HG03565 (cell line): ENCODE measurements around the gene NPIPA3.
"Not testable (repeated sequence)": the region's sequence is repeated elsewhere in the genome, so short reads cannot be mapped to it uniquely, and the experiment has no call there.

Source experiments
- ATAC-seq: cut with Tn5 transposase; IDR thresholded peaks from one replicate; pipeline ENCODE4 v1.9.1; 2021; ENCODE audit warnings: mild to moderate bottlenecking, moderate library complexity; ENCODE audit not compliant: unreplicated experiment

Gene NPIPA3

GRCh38 chr16:14703156-14704011 is at the start of gene NPIPA3:
TSS of gene NPIPA3 (plus strand) at chr16:14703411. CDS start at chr16:14708944, 5,533 bp downstream.
- peak; percentile 94 for ATAC-seq

- ATAC-seq, result no peak
These were observed 45.1 kb upstream of the NPIPA3 start for GRCh38 chr16:14658063-14658462.

DNA sequence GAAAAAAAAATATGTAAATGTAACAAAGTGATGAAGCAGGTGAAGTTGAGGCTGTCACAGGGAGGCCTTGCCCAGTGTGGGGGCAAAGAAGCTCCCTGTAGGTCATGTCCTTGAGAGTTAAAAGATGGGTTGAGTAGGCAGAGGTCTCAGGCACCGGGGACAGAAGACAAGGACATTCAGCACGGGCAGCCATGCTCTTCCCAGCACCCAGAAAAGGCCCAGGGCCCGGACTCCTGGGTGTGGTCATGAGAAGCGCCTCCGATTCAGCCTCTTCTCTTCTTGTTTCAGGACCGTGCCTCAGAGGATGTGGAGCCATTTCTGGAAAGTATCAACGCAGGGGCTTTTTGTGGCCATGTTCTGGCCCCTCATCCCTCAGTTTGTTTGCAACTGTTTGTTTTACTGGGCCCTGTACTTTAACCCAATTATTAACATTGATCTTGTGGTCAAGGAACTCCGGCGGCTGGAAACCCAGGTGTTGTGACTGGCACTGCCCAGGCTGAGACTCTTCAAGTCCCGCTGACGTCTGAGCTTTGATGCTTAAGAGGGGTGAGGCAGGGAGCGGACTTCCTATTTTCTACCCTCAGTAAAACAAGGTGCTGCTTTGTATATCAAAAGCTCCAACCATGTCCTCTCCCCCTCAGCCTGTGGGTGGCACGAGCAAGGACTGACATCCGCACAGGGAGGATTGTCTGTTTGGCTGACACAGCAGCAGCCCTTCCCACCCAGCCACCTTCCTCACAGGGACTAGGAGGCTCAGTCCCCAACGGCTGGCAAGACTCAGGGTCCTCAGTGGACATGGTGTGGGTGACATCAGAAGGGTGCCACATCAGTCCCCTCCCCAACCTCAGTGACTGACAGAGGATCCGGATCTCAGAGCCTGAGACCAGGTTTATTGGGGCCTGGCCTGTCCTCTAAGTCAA is 35.6 kb upstream of the NPIPA3 start:
- ATAC-seq, result no peak

DNA sequence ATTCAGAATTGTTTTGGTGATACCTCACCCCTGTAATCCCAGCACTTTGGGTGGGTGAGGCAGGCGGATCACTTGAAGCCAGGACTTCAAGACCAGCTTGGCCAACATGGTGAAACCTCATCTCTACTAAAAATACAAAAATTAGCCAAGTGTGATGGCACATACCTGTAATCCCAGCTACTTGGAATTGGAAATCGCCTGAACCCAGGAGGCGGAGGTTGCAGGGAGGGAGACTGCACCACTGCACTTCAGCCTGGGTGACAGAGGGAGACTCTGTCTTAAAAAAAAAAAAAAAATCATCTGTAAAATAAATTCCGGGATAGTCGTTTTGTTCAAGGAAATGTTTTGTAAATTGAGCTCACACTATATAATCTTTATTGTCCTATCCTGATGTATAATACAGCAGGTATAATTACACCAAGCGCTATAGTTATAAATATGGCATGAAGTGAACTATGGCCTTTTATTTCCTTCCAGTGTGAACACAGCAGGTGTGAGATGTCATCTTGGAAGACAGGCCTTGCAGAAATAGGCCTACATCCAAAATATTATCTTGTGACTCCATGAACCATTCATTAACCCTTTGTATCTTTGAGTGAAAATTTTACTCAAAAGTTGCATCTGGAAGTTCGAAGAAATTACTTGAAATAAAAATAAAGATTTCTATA is 34.5 kb upstream of the NPIPA3 start:
- ATAC-seq, result no peak

DNA sequence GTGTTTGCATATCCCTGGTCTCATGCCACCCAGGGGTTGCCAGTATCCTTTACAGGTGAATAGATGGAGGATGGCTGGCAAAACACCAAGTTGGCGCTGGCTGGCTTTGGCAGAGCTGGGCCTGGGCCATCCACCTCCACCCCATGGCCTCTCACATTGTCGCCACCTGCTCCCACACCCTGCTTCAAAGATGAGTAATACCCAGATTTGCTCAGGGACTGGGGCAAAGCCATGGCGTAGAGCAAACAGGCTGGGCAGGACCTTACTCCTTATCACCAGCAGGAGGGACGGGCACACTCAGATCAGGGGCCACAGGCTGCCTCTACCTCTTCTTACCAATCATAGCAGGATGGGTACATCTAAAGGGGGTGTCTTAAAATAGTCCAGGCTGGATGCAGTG is 33.4 kb upstream of the NPIPA3 start:
- no peak for ATAC-seq

- ATAC-seq, result no peak
These were observed 30.7 kb upstream of the NPIPA3 start for GRCh38 chr16:14672403-14672971.

DNA sequence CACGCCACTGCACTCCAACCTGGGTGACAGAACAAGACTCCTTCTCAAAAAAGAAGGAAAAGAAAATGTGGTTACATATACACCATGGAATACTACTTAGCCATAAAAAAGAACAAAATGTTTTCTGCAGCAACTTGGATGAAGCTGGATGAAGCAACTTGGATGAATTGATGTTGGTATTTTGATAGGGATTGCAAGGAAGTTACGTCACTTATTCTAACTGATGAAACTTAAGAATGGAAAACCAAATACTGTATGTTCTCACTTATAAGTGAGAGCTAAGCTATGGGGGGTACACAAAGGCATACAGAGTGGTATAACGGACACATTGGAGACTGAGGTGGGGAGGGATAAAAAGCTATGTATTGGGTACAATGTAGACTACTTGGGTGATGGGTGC is 26.6 kb upstream of the NPIPA3 start:
- no peak for ATAC-seq

GRCh38 chr16:14677627-14678026 is 25.6 kb upstream of the NPIPA3 start:
- no peak for ATAC-seq

DNA sequence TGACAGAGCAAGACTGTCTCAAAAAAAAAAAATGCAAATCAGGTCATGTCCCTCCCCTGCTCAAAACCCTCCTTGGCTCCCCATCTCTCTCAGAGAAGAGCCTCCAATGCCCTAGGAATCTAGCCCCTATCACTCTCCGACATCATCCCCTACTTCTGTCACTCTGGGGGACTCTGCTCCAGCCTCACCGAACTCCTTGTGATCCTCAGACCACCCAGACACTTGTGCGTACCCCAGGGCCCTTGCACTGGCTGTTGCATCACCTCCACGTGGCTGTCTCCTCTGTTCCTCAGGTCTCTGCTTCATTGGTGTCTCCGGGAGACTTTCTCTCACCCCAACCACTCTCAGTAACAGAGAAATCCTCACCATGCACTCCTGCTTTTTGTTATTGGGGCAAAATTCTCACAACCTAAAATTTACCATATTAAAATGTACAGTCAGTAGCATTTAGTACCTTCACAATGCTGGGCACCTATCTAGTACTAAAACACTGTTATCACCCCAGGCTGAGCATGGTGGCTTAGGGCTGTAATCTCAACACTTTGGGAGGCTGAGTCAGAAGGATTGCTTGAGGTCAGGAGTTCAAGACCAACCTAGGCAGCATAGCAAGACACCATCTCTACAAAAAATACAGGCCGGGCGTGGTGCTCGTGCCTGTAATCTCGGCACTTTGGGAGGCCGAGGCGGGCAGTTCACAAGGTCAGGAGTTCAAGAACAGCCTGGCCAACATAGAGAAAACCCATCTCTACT is 24.3 kb upstream of the NPIPA3 start:
- no peak for ATAC-seq

DNA sequence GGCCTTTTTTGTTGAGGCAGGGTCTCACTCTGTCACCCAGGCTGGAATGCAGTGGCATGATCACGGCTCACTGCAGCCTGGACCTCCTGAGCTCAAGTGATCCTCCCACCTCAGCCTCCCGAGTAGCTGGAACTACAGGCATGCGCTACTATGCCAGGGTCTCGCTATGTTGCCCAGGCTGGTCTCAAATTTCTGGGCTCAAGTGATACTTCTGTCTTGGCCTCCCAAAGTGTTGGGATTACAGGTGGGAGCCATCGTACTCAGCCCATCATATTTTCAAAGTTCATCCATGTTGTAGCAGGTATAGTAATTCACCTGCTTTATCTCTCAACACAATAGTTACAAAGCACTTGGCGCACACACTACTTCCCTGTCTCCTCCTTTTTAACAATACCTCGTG is 22.8 kb upstream of the NPIPA3 start:
- ATAC-seq, result not testable (repeated sequence)

DNA sequence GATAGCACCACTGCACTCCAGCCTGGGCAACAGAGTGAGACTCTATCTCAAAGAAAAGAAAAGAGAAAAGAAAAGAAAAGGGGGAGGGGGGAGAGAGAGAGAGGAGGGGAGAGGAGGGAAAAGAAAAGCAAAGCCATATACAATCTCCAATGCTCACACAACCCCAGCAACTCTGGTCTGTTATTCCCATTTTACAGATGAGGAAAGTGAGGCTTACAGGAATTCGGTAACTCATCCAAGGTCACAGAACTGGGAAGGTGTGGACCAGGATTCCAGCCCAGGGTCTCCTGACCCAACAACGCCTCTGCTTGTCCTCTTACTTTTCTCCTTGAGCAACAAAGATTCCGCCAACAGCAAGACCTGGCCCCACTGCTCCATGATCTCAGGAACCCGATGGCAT is 22.1 kb upstream of the NPIPA3 start:
- ATAC-seq, result no peak

DNA sequence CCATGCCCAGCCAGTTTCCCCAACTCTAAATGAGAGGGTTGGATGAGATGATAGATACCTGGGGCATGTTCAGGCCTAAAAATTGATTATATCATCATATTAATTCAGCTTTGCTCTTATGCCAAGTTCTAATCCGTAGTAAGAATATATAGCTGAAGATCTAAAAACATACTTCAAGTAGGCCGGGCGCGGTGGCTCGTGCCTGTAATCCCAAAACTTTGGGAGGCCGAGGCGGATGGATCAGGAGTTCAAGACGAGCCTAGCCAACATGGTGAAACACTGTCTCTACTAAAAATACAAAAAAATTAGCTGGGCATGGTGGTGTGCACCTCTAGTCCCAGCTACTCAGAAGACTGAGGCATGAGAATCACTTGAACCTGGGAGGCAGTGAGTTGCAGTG is 21.1 kb upstream of the NPIPA3 start:
- no peak for ATAC-seq

DNA sequence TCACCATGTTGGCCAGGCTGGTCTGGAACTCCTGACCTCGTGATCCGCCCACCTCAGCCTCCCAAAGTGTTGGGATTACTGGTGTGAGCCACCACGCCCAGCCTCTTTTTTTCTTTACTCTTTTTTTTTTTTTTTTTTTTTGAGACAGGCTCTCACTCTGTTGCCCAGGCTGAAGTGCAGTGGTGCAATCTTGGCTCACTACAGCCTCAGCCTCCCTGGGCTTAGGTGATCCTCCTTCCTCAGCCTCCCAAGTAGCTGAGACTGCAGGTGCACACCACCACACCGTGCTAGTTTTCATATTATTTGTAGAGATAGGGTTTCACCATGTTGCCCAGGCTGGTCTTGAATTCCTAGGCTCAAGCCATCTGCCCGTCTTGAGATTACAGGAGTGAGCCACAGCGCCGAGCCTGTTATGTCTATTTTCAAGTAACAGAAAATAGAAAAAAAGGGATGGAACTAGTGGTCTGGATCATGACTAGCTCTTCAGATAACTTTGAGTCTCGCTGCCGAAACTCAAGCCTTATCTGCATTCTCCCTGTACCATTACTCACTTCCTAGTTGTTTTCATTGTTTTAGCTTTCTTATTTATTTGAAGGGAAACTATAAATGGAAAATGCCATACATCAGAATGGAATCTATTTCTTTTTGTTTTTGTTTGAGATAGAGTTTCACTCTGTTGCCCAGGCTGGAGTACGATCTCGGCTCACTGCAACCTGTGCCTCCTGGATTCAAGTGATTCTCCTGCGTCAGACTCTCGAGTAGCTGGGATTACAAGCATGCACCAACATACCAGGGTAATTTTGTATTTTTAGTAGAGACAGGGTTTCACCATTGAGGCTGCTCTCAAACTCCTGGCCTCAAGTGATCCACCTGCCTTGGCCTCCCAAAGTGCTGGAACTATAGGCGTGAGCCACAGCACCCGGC is 17.1 kb upstream of the NPIPA3 start:
- ATAC-seq, result not testable (repeated sequence)

- ATAC-seq, result not testable (repeated sequence)
These were observed 9.1 kb upstream of the NPIPA3 start, which contains the start of gene PLA2G10 for GRCh38 chr16:14694129-14694528. TSS of gene PLA2G10 (minus strand) at chr16:14694308. CDS start at chr16:14694229, 79 bp downstream.

DNA sequence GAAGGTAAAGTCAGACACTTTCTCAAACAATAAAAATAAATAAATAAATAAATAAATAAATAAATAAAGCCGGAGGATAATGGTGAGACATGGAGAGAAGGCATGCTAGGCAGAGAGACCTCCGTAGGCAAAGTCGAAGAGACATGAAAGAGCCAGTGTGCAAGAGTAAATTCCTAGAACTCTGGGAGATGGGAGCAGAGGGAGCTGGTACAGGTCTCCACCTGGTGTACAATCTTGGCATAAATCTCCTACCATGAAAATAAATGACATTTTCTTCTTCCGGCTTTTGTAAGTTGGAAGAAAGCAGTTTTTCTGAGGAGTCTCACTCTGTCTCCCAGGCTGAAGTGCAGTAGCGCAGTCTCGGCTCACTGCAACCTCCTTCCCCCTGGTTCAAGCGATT is 1.4 kb upstream of the NPIPA3 start:
- not testable (repeated sequence) for ATAC-seq

GRCh38 chr16:14702672-14703071 is 539 bp upstream of the NPIPA3 start:
- ATAC-seq, result not testable (repeated sequence)

- not testable (repeated sequence) for ATAC-seq
These were observed 30.0 kb downstream of the NPIPA3 start for GRCh38 chr16:14733233-14733632.

GRCh38 chr16:14740832-14741385 is 37.7 kb downstream of the NPIPA3 start:
- ATAC-seq, result not testable (repeated sequence)

- not testable (repeated sequence) for ATAC-seq
These were observed 38.6 kb downstream of the NPIPA3 start for GRCh38 chr16:14741794-14742193.
